ENCODE data around the gene DSCAM. TPM values are rescaled to one million over a fixed set of nuclear protein-coding genes. Genes with fewer than 3 reads are reported as not detected.
"Not testable (repeated sequence)": the region's sequence is repeated elsewhere in the genome, so short reads cannot be mapped to it uniquely, and the experiment has no call there.

DSCAM gene
- total RNA-seq, 4 donors from 2014 or later = 0.19 TPM; not detected in 3

- H3K9me3 ChIP-seq = no peaks in the 10 kb centered on the region
- H3K27me3 ChIP-seq = no peaks in the 10 kb centered on the region
- no peak overlapping the region for H3K4me3 ChIP-seq
- no peak for DNase-seq
- no peaks in the 10 kb centered on the region for H3K36me3 ChIP-seq
- H3K27ac ChIP-seq = peak overlapping the region in 1 of 4 donors; percentile 71
- TF ChIP-seq POLR2A (IDR thresholded peaks at IDR 0.05) = no peak
- TF ChIP-seq CTCF (IDR thresholded peaks at IDR 0.05) = no peak
- H3K4me1 ChIP-seq = no peaks in the 10 kb centered on the region
Observed at GRCh38 chr21:40047211-40047610, 799.7 kb downstream of the DSCAM start.

GRCh38 chr21:40043866-40044265 is 803.1 kb downstream of the DSCAM start:
- H3K27ac ChIP-seq = no peak overlapping the region
- DNase-seq = no peak
- TF ChIP-seq POLR2A (IDR thresholded peaks at IDR 0.05) (no peak), CTCF (IDR thresholded peaks at IDR 0.05) (no peak)

GRCh38 chr21:40043423-40043822 is 803.5 kb downstream of the DSCAM start:
- Histone ChIP-seq H3K9me3 (no peaks in the 10 kb centered on the region), H3K36me3 (no peaks in the 10 kb centered on the region), H3K4me3 (no peak overlapping the region), H3K27me3 (no peaks in the 10 kb centered on the region), H3K4me1 (no peaks in the 10 kb centered on the region), H3K27ac (no peak overlapping the region)
- DNase-seq = no peak
- TF ChIP-seq CTCF (IDR thresholded peaks at IDR 0.05) = no peak
- no peak for TF ChIP-seq POLR2A (IDR thresholded peaks at IDR 0.05)

More at GRCh38 chr21:40043866-40044265, 803.1 kb downstream of the DSCAM start:
- H3K9me3 ChIP-seq = no peaks in the 10 kb centered on the region
- H3K4me1 ChIP-seq = no peaks in the 10 kb centered on the region
- H3K36me3 ChIP-seq = no peaks in the 10 kb centered on the region
- no peaks in the 10 kb centered on the region for H3K27me3 ChIP-seq
- H3K4me3 ChIP-seq = no peak overlapping the region

GRCh38 chr21:40041446-40041845 is 805.5 kb downstream of the DSCAM start:
- Histone ChIP-seq H3K27me3 (no peaks in the 10 kb centered on the region), H3K36me3 (no peaks in the 10 kb centered on the region), H3K4me3 (no peak overlapping the region), H3K4me1 (no peaks in the 10 kb centered on the region), H3K27ac (no peak overlapping the region), H3K9me3 (no peaks in the 10 kb centered on the region)
- no peak for DNase-seq
- no peak for TF ChIP-seq POLR2A (IDR thresholded peaks at IDR 0.05)
- TF ChIP-seq CTCF (IDR thresholded peaks at IDR 0.05) = no peak

- H3K36me3 ChIP-seq, H3K27me3 ChIP-seq, H3K27ac ChIP-seq, H3K4me1 ChIP-seq, DNase-seq, H3K4me3 ChIP-seq, H3K9me3 ChIP-seq: not testable (repeated sequence)
Observed at GRCh38 chr21:40033156-40033782, 813.7 kb downstream of the DSCAM start.

- Histone ChIP-seq H3K27ac (no peak overlapping the region), H3K4me3 (no peak overlapping the region), H3K36me3 (no peaks in the 10 kb centered on the region), H3K4me1 (no peaks in the 10 kb centered on the region), H3K9me3 (no peaks in the 10 kb centered on the region), H3K27me3 (no peaks in the 10 kb centered on the region)
- DNase-seq = no peak
- no peak for TF ChIP-seq POLR2A (IDR thresholded peaks at IDR 0.05)
- TF ChIP-seq CTCF (IDR thresholded peaks at IDR 0.05) = no peak
Observed at GRCh38 chr21:40029888-40030287, 817.1 kb downstream of the DSCAM start.

GRCh38 chr21:40028393-40028792 is 818.6 kb downstream of the DSCAM start:
- H3K4me1 ChIP-seq, H3K27ac ChIP-seq, DNase-seq, H3K4me3 ChIP-seq, H3K36me3 ChIP-seq, H3K9me3 ChIP-seq, H3K27me3 ChIP-seq: not testable (repeated sequence)

Measured in Peyer's patch (tissue), 4 donors.